GM12873 (cell line): ENCODE measurements around the gene TREML2.

Source experiments
- TF ChIP-seq, protein P1 (sequence below): IDR thresholded peaks from 2 replicates; pipeline ENCODE4 v1.5.1; 2012; ENCODE audit warnings: low read depth, mild to moderate bottlenecking, moderate library complexity, low read length, control low read depth; ENCODE audit not compliant: insufficient read depth; ENCODE audit errors: missing control alignments

TREML2 gene

DNA sequence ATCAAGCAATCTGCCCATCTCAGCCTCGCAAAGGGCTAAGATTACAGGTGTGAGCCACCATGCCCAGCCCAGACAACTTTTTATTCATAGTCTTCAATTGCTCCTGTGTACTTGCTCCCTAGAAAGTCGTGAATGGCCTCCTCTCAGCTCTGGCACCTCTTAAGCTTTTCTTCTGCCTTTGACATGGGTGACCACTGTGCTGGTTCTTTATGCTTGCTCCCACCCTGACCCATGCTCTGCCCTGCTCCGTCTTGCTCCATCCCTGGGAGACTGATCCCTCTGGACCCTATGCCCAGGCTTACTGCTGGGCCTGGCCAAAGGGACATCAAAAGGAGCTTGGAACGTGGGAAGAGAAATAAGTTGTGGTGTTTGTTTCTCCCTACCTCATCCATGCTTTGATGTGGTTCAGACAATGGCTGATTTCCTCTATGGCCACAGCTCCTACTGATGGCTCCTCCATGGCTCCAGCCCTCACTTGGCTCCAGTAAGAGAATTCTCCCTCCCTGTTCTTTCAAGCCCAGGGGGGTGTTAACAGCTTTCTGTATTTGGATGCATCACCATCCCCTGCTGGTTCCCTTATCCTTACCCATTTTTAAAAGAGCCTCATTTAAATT, 30.3 kb downstream of the TREML2 start:
- TF ChIP-seq, protein P1, sequence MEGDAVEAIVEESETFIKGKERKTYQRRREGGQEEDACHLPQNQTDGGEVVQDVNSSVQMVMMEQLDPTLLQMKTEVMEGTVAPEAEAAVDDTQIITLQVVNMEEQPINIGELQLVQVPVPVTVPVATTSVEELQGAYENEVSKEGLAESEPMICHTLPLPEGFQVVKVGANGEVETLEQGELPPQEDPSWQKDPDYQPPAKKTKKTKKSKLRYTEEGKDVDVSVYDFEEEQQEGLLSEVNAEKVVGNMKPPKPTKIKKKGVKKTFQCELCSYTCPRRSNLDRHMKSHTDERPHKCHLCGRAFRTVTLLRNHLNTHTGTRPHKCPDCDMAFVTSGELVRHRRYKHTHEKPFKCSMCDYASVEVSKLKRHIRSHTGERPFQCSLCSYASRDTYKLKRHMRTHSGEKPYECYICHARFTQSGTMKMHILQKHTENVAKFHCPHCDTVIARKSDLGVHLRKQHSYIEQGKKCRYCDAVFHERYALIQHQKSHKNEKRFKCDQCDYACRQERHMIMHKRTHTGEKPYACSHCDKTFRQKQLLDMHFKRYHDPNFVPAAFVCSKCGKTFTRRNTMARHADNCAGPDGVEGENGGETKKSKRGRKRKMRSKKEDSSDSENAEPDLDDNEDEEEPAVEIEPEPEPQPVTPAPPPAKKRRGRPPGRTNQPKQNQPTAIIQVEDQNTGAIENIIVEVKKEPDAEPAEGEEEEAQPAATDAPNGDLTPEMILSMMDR, result no peak

DNA sequence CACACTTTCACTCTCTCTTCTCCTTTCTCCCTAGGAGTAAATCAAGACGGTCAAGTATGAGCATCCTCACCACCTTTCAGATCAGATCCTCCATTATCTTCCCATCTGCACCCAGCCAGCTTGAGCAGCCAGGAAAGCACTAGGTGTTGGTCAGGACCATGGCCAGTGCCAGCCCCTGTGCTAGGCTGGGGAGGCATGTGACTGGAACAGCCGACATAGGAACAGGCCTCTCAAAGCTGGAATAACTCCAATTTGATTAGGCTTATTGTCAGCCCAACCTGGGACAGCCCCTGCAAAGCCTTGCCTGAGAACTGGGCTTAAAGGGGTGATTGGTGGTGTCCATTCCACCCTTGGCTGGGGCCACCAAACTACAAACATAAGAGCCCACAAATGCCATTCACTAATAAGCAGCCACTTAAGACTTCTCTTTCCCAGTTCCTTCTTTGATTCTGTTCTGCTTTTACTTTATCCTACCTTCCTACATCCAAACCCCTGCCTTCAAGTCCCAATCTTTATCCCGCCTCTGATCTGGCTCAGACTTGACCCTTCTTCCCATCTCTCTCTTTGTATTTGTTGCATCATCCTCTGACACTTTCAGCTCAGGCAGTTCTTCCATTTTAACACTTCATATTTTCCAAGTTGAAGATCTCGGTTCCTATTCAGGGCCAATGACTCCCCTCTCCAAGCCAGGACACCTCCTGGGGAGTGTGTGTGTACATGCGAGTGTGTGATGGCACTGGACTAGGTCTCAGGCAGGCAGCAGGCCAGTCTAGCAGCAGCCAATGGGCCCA, 33.6 kb downstream of the TREML2 start:
- TF ChIP-seq, protein P1, result no peak

DNA sequence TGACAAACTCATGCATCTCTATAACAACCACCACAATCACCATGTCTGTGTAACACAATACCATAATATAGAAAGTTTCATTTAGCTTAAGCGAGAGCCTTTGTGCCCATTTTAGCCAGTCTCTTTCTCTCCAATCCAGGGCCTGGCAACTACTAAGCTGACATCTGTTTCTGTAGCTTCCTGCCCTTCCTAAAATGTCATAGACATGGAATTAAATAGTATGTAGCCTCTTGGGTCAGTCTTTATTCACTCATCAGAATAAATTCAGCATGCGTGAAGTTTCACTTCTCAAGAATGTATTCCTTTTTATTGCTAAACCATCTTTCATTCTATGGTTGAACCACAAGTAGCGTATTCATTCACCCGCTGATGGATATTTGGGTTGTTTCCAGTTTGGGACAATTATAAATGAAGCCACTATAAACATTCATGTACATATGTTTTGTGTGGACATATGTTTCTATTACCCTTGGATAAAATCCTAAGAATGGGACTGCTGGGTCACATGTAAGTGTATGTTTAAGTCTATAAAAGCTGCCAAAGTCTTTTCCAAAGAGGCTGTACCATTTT, 36.3 kb downstream of the TREML2 start:
- TF ChIP-seq, protein P1, result no peak

DNA sequence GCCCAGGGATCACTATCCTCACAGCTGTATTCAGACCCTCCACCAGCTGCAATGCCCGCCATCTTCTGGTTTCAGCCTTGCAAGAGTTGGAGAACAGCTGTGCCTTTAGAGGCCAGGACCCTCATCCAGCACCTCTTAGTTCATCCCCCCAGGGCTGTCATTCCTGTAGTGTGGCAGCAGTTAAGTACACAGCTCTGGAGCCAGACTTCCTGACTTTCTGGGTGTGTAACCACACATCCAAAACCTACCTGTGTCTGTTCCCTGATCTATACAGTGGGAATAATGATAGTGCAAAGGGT, 37.6 kb downstream of the TREML2 start:
- TF ChIP-seq, protein P1, result no peak

DNA sequence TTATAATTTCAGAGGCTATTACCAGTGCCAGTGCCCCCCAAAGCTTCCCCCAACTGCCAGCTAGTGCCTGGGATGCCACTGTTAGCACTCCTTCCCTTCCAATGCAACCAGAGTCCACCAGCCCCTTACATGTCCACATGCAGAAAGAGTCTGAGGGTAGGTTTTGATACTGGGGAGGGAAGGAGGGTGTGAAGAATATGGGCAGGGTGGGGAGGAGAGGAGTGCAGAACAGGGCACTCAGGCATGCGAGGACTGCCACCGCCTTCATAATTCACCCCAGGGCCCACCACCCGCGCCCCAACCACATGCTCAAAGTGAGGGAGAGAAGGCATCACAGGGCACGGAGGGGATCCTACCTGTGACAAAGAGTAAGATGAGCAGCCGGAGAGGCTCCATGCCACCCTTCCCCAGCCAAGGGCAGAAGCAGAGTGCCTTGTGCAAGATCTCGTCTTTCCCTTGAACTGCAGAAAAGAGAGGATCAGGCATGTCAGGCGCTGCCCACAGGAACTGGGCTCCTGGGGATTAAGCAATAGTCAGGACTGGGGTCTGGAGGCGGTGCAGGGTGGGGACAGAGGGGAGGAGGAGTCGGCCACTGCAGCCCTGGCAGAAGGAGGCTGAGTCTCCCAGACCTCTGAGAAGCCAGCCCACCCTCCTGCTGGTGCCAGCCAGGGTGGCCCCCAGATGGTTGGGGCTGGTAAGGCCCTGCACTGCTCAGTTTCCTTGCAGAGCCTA, 38.1 kb downstream of the TREML2 start, which contains the start of gene TREM2:
Gene TREM2 (minus strand): TSS at position 430 of the 732 bp plus-strand sequence. CDS start 34 bp downstream, at position 396.
- TF ChIP-seq, protein P1, result no peak

DNA sequence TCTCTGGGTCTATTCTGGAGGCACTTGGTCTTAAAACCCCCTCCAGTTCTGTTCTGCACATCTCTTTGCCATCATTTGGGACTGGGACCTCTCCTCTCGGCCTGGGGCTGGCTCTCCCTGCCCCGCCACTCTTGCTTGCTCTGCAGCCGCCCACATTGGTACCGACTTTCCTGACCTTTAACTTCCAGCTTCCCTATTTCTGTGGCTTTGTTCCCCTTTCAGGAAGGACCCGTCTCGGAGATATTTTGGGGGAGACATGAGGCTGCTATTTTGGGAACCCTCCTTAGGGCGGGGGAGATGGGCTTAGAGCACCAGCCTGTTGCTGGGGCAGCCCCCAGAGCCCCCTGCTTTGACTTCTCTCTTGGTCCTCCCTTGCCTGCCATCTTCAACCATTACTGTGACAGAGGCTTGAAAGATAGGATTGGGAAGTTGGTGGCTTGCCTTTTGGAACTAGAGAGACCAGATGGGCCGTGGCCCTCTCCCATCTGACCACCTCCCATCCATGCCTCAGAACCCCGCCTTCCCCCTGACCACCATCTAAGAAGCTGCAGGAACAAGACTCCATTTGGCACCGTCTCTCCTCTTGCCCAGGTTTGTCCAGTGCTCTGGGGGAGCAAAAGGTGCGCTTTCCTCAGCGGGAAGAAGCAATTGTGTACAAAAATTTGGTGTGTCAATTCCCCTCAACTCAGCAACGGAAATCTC, 38.9 kb downstream of the TREML2 start:
- TF ChIP-seq, protein P1, result no peak

DNA sequence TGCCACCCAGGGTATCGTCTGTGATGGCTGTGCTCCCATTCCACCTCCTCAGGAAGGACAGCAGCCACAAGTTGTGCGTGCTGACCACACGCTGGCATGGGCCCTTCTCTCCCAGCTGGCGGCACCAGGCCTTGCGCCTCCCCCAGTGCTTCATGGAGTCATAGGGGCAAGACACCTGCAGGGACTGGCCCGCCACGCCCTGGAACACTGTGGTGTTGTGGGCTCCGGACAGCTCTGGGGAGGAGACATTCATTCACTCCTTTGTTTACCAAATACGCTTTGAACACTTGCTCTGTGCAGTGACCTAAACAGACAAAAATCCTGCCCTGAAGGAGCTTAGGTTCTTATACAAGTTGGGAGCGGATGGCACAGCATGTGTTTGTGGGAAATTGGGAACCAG, 39.6 kb downstream of the TREML2 start:
- TF ChIP-seq, protein P1, result no peak
